Effector CD4-positive, alpha-beta T cell (primary cell): ENCODE measurements around the gene NFATC3.

Experiments used
- DNase-seq: peaks from one replicate; pipeline ENCODE4 v3.0.0-alpha.2; 2020

NFATC3 gene

GRCh38 chr16:68073902-68074760, 11.0 kb upstream of the NFATC3 start:
- DNase-seq: no peak

- no peak for DNase-seq
Measured at GRCh38 chr16:68074850-68075555, 10.2 kb upstream of the NFATC3 start.

- no peak for DNase-seq
Measured at GRCh38 chr16:68075980-68076379, 9.2 kb upstream of the NFATC3 start.

GRCh38 chr16:68076560-68076959, 8.6 kb upstream of the NFATC3 start:
- no peak for DNase-seq

- DNase-seq: no peak
Measured at GRCh38 chr16:68077866-68078700, 7.1 kb upstream of the NFATC3 start.

- DNase-seq: no peak
Measured at GRCh38 chr16:68078701-68079375, 6.3 kb upstream of the NFATC3 start.

- DNase-seq: no peak
Measured at GRCh38 chr16:68079376-68079625, 5.9 kb upstream of the NFATC3 start.

- peak; percentile 51 for DNase-seq
Measured at GRCh38 chr16:68079626-68080344, 5.4 kb upstream of the NFATC3 start.

GRCh38 chr16:68081861-68082628, 3.1 kb upstream of the NFATC3 start:
- no peak for DNase-seq

GRCh38 chr16:68082629-68083238, 2.4 kb upstream of the NFATC3 start:
- DNase-seq: no peak

GRCh38 chr16:68083239-68083781, 1.9 kb upstream of the NFATC3 start:
- no peak for DNase-seq

GRCh38 chr16:68083861-68084503, 1.2 kb upstream of the NFATC3 start:
- no peak for DNase-seq

GRCh38 chr16:68084504-68085258, 489 bp upstream of the NFATC3 start:
- peak; percentile 75 for DNase-seq

GRCh38 chr16:68086336-68086841, 1.2 kb downstream of the NFATC3 start:
- no peak for DNase-seq

- DNase-seq: no peak
Measured at GRCh38 chr16:68086860-68087268, 1.7 kb downstream of the NFATC3 start.

GRCh38 chr16:68087688-68088087, 2.5 kb downstream of the NFATC3 start:
- no peak for DNase-seq

- no peak for DNase-seq
Measured at GRCh38 chr16:68088130-68088972, 3.2 kb downstream of the NFATC3 start.

GRCh38 chr16:68089067-68089466, 3.9 kb downstream of the NFATC3 start:
- DNase-seq: no peak
